DOHH2 (cell line): Measurements from ENCODE around the gene GABRB2.

ENCODE experiments used
- CTCF ChIP-seq: fragments of 200-600 bp; sonication (generic); IDR thresholded peaks from one replicate; pipeline ENCODE4 v1.5.1; 2014; ENCODE audit warnings: antibody characterized with exemption, mild to moderate bottlenecking, low read depth, low read length; ENCODE audit not compliant: poor library complexity, severe bottlenecking
- EZH2phosphoT487 ChIP-seq: fragments of 200-600 bp; sonication (generic); IDR thresholded peaks from 2 replicates; pipeline ENCODE4 v1.6.1; 2017; ENCODE audit warnings: borderline replicate concordance, mild to moderate bottlenecking, antibody characterized with exemption, low read length, moderate library complexity, mixed read lengths

DNA sequence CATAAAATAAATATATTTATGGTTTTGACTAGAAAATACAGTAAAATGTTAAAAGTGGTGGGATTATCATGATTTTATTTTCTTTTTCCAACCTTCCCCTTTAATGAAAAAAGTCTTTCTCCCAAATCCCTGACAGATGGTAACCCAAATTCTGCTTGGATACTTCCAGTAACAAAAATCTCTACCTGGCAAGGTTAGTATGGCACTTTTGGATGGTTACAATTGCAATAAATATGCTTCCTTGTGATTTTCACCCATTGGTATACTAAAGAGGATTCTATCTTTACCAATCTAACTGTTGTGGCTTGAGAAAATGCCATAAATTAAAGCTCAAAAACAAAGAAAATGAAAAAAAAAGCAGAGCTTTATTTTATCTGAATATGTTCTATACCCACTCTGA is 62.8 kb downstream of the GABRB2 start:
- no peak for TF ChIP-seq CTCF
- TF ChIP-seq EZH2phosphoT487: no peak
